Stimulated activated CD4-positive, alpha-beta T cell treated with anti-CD3 and anti-CD28 coated beads, Interleukin-15, amount 100 ng/mL, for 24 hours (primary cell): ENCODE data around the gene UBE2Q2.
A peak's percentile ranks its signal among the peaks of the same experiment; 100 is the strongest.
"Not testable (repeated sequence)": the region's sequence is repeated elsewhere in the genome, so short reads cannot be mapped to it uniquely, and the experiment has no call there.

Experiments
- DNase-seq: peaks from one replicate; pipeline ENCODE4 v3.0.0-alpha.2; 2020

The UBE2Q2 gene

GRCh38 chr15:75827691-75828090 lies 15.6 kb upstream of the UBE2Q2 start:
- DNase-seq, result no peak

- no peak for DNase-seq
Observed at GRCh38 chr15:75828429-75828828, 14.8 kb upstream of the UBE2Q2 start.

GRCh38 chr15:75830910-75831805 lies 12.1 kb upstream of the UBE2Q2 start:
- no peak for DNase-seq

- DNase-seq, result no peak
Observed at GRCh38 chr15:75831806-75832102, 11.5 kb upstream of the UBE2Q2 start.

- DNase-seq, result no peak
Observed at GRCh38 chr15:75832114-75832513, 11.1 kb upstream of the UBE2Q2 start.

GRCh38 chr15:75834021-75834420 lies 9.2 kb upstream of the UBE2Q2 start:
- no peak for DNase-seq

GRCh38 chr15:75835990-75836958 lies 7.0 kb upstream of the UBE2Q2 start:
- no peak for DNase-seq

- DNase-seq, result peak; percentile 48
Observed at GRCh38 chr15:75836959-75837334, 6.3 kb upstream of the UBE2Q2 start.

GRCh38 chr15:75840659-75841058 lies 2.6 kb upstream of the UBE2Q2 start:
- no peak for DNase-seq

- no peak for DNase-seq
Observed at GRCh38 chr15:75841626-75842025, 1.6 kb upstream of the UBE2Q2 start.

- DNase-seq, result peak; percentile 63
Observed at GRCh38 chr15:75843678-75844581, 683 bp downstream of the UBE2Q2 start.

GRCh38 chr15:75844629-75845335 lies 1.5 kb downstream of the UBE2Q2 start:
- DNase-seq, result peak; percentile 5

- no peak for DNase-seq
Observed at GRCh38 chr15:75849167-75849566, 5.9 kb downstream of the UBE2Q2 start.

GRCh38 chr15:75850708-75851107 lies 7.5 kb downstream of the UBE2Q2 start:
- no peak for DNase-seq

- DNase-seq, result not testable (repeated sequence)
Observed at GRCh38 chr15:75851566-75851965, 8.3 kb downstream of the UBE2Q2 start.

GRCh38 chr15:75857886-75858285 lies 14.6 kb downstream of the UBE2Q2 start:
- no peak for DNase-seq

GRCh38 chr15:75861750-75862402 lies 18.6 kb downstream of the UBE2Q2 start:
- DNase-seq, result no peak

GRCh38 chr15:75862796-75863195 lies 19.5 kb downstream of the UBE2Q2 start:
- no peak for DNase-seq

GRCh38 chr15:75864213-75865059 lies 21.2 kb downstream of the UBE2Q2 start:
- DNase-seq, result no peak

GRCh38 chr15:75866045-75866444 lies 22.8 kb downstream of the UBE2Q2 start:
- not testable (repeated sequence) for DNase-seq

- DNase-seq, result no peak
Observed at GRCh38 chr15:75866916-75867315, 23.7 kb downstream of the UBE2Q2 start.
